A549 (cell line): ENCODE measurements around the gene ABCA2. TPM values are rescaled to one million over a fixed set of nuclear protein-coding genes. Genes with fewer than 3 reads are reported as not detected.

Source experiments
- ATAC-seq, 2 experiments: fragments of 200-7000 bp in 1 of 2; fragments of >200 bp in 1 of 2; cut with Nextera tagmentation in 1 of 2; cut with Tn5 transposase in 1 of 2; 3 replicates each; pipeline versions ENCODE4 v1.8.0 to v1.9.1; 2018 to 2020; ENCODE audit warnings: mild to moderate bottlenecking in 1 of 2, moderate library complexity in 1 of 2
- CTCF ChIA-PET: fragments of 300-600 bp; sonication (Branson Sonifier 250); formaldehyde crosslinking; extraction: SDS; loops from one replicate; lab custom pipeline; 2021; ENCODE audit warnings: antibody characterized with exemption, inconsistent platforms; lab: Yijun Ruan, JAX
- POLR2A ChIA-PET: fragments of 350-600 bp; formaldehyde crosslinking; extraction: SDS; loops from one replicate; lab custom pipeline; 2021; ENCODE audit warnings: antibody characterized with exemption, inconsistent platforms; lab: Yijun Ruan, JAX
- DNase-seq, 2 experiments: peaks; one replicate each; pipeline versions ENCODE4 v3.0.0 to v3.0.0-alpha.2; 2011 to 2016; ENCODE audit warnings: low read depth in 1 of 2, low spot score in 1 of 2
- FAIRE-seq: peaks from 2 replicates; lab custom pipeline; 2011; peaks lifted over from hg19 to GRCh38; lab: Jason Lieb, UNC
- H3K27ac ChIP-seq, 2 experiments: fragments of >200 bp; sonication (Bioruptor Twin); formaldehyde crosslinking; 3 replicates each; pipeline ENCODE4 v1.5.1; 2016 to 2017
- H3K4me1 ChIP-seq: fragments of >200 bp; sonication (Bioruptor Twin); formaldehyde crosslinking; 3 replicates; pipeline ENCODE4 v1.6.1; 2016
- H3K4me2 ChIP-seq: fragments of >200 bp; sonication (Bioruptor Twin); formaldehyde crosslinking; 3 replicates; pipeline ENCODE4 v1.6.1; 2016
- H3K4me3 ChIP-seq: fragments of >200 bp; sonication (Bioruptor Twin); formaldehyde crosslinking; 3 replicates; pipeline ENCODE4 v1.5.1; 2016
- H3K9me3 ChIP-seq: fragments of >200 bp; sonication (Bioruptor Twin); formaldehyde crosslinking; 3 replicates; pipeline ENCODE4 v1.6.1; 2016
- CEBPB ChIP-seq, 2 experiments: fragments of >200 bp in 1 of 2; sonication (Bioruptor Twin) in 1 of 2; formaldehyde crosslinking in 1 of 2; IDR thresholded peaks; 2 replicates each; pipeline ENCODE4 v1.6.1; 2012 to 2016
- CHD4 ChIP-seq: fragments of 200-600 bp; sonication (generic); IDR thresholded peaks from 2 replicates; pipeline ENCODE4 v1.6.1; 2016; ENCODE audit warnings: antibody characterized with exemption, mild to moderate bottlenecking, borderline replicate concordance
- EP300 ChIP-seq, 2 experiments: fragments of >200 bp; sonication (Bioruptor Twin); formaldehyde crosslinking; IDR thresholded peaks; 2 replicates in 1 of 2; 3 replicates in 1 of 2; pipeline ENCODE4 v1.6.1; 2016 to 2017
- ESRRA ChIP-seq: fragments of 150-350 bp; IDR thresholded peaks from 2 replicates; pipeline ENCODE4 v1.6.1; 2014; ENCODE audit warnings: mild to moderate bottlenecking, low read length, borderline replicate concordance
- FOSB ChIP-seq: fragments of 250-450 bp; sonication (Bioruptor Pico); IDR thresholded peaks from 2 replicates; pipeline ENCODE4 v1.5.0; 2020; ENCODE audit warnings: mild to moderate bottlenecking, moderate library complexity
- GATA3 ChIP-seq: IDR thresholded peaks from 2 replicates; pipeline ENCODE4 v1.6.1; 2012; ENCODE audit warnings: borderline replicate concordance
- HDAC2 ChIP-seq: fragments of 200-600 bp; sonication (generic); IDR thresholded peaks from 2 replicates; pipeline ENCODE4 v1.6.1; 2016
- HOXA7 ChIP-seq: fragments of 250-450 bp; sonication (Bioruptor Pico); IDR thresholded peaks from 2 replicates; pipeline ENCODE4 v1.5.0; 2020; ENCODE audit warnings: mild to moderate bottlenecking, moderate library complexity
- HOXB13 ChIP-seq: fragments of 250-450 bp; sonication (Bioruptor Pico); IDR thresholded peaks from 2 replicates; pipeline ENCODE4 v1.5.0; 2020; ENCODE audit warnings: low read depth, mild to moderate bottlenecking, moderate library complexity
- HOXB5 ChIP-seq: fragments of 250-450 bp; sonication (Bioruptor Pico); IDR thresholded peaks from 2 replicates; pipeline ENCODE4 v1.5.0; 2020; ENCODE audit warnings: mild to moderate bottlenecking, moderate library complexity
- JUNB ChIP-seq: fragments of >200 bp; sonication (Bioruptor Twin); formaldehyde crosslinking; IDR thresholded peaks from 2 replicates; pipeline ENCODE4 v1.6.1; 2016
- KDM5A ChIP-seq: fragments of 200-600 bp; sonication (generic); IDR thresholded peaks from 2 replicates; pipeline ENCODE4 v1.6.1; 2016; ENCODE audit warnings: antibody characterized with exemption, mild to moderate bottlenecking
- MYC ChIP-seq: IDR thresholded peaks from 2 replicates; pipeline ENCODE4 v1.6.1; 2012; ENCODE audit warnings: mild to moderate bottlenecking, inconsistent platforms, low read length, improper control_type of control experiment, borderline replicate concordance
- NPAS2 ChIP-seq: fragments of 250-450 bp; sonication (Bioruptor Pico); IDR thresholded peaks from 2 replicates; pipeline ENCODE4 v1.8.0; 2022; ENCODE audit warnings: mild to moderate bottlenecking, moderate library complexity, borderline replicate concordance
- POLR2A ChIP-seq: IDR thresholded peaks from 2 replicates; pipeline ENCODE4 v1.6.1; 2012; ENCODE audit warnings: mild to moderate bottlenecking, low read length
- POLR2AphosphoS2 ChIP-seq: conservative IDR thresholded peaks from 2 replicates; pipeline ENCODE4 v1.6.1; 2012; ENCODE audit warnings: low read length, improper control_type of control experiment, inconsistent platforms
- RARB ChIP-seq: fragments of 250-450 bp; sonication (Bioruptor Pico); IDR thresholded peaks from 2 replicates; pipeline ENCODE4 v1.8.0; 2021; ENCODE audit warnings: mild to moderate bottlenecking, moderate library complexity
- RCOR1 ChIP-seq: fragments of 150-350 bp; IDR thresholded peaks from 2 replicates; pipeline ENCODE4 v1.6.1; 2014; ENCODE audit warnings: antibody characterized with exemption, low read length, low read depth
- SMC3 ChIP-seq: fragments of >200 bp; sonication (Bioruptor Twin); formaldehyde crosslinking; IDR thresholded peaks from 3 replicates; pipeline ENCODE4 v1.6.1; 2018; ENCODE audit warnings: inconsistent platforms
- TFCP2L1 ChIP-seq: fragments of 250-450 bp; sonication (Bioruptor Pico); IDR thresholded peaks from 2 replicates; pipeline ENCODE4 v1.5.0; 2021; ENCODE audit warnings: mild to moderate bottlenecking
- TP53 ChIP-seq: fragments of 250-450 bp; sonication (Bioruptor Pico); IDR thresholded peaks from 2 replicates; pipeline ENCODE4 v1.5.0; 2021; ENCODE audit warnings: mild to moderate bottlenecking, moderate library complexity
- ZC3H11A ChIP-seq: fragments of 450-650 bp; IDR thresholded peaks from 2 replicates; pipeline ENCODE4 v1.6.1; 2014; ENCODE audit warnings: antibody characterized with exemption, mild to moderate bottlenecking
- WGBS: methylation state at CpG from one replicate; pipeline ENCODE4 v1.1.6; 2017; ENCODE audit errors: missing lambda C conversion rate; 5-methylcytosine and 5-hydroxymethylcytosine counted together
- polyA plus RNA-seq, 4 experiments: library from polyadenylated mRNA; depleted of rRNA in 3 of 4; stranded (reverse); fragments of >200 nt; fragmentation: RNase III in 1 of 4; extraction: RNeasy Plus Mini Kit Qiagen cat#74134 plus additional on column Dnase treatment in 1 of 4; gene quantifications; 2 replicates in 3 of 4; 3 replicates in 1 of 4; pipeline ENCODE4 v1.2.3, GENCODE V29; 2011 to 2017
- TF ChIP-seq, protein P1 (sequence below): fragments of 200-600 bp; sonication (generic); IDR thresholded peaks from 2 replicates; pipeline ENCODE4 v1.6.1; 2016; ENCODE audit warnings: antibody characterized with exemption, mild to moderate bottlenecking, moderate library complexity
- TF ChIP-seq, protein P2 (sequence below): fragments of >200 bp; sonication (Bioruptor Twin); formaldehyde crosslinking; IDR thresholded peaks from 3 replicates; pipeline ENCODE4 v1.5.1; 2016
- TF ChIP-seq, protein P3 (sequence below): IDR thresholded peaks from 2 replicates; pipeline ENCODE4 v1.6.1; 2012

Gene ABCA2
- polyA plus RNA-seq, 2 of the 4 experiments (the other 2 are of a cell fraction) = 8.3 to 24.7 TPM

DNA sequence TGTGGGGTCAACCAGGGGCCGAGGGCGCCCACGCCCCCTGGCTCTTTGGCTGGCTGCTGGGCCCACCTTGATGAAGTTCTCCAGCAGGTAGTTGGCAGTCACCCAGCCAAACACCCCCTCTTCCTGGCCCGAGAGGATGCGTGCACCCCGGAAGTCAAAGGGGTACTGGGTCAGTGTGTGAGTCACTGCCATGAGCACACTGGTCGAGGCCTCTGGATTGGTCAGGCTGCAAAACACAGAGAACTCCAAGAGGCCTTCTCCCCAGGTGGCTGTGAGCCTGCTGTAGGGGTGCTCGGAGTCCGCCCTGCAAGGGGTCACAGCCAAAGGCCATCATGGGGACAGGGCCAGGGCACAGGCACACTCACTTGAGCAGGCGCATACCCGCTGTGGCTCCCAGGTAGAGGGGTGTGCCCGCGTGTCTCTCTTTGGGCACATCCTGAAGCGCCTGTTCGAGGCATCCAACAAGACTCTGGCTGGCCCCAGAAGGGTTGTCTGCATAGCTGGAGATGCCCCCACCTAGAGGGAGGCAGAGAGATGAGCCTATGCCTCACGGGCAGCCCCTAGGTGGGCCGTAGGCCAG, 23.2 kb upstream of the ABCA2 start (continued):
- TF ChIP-seq, protein P1, sequence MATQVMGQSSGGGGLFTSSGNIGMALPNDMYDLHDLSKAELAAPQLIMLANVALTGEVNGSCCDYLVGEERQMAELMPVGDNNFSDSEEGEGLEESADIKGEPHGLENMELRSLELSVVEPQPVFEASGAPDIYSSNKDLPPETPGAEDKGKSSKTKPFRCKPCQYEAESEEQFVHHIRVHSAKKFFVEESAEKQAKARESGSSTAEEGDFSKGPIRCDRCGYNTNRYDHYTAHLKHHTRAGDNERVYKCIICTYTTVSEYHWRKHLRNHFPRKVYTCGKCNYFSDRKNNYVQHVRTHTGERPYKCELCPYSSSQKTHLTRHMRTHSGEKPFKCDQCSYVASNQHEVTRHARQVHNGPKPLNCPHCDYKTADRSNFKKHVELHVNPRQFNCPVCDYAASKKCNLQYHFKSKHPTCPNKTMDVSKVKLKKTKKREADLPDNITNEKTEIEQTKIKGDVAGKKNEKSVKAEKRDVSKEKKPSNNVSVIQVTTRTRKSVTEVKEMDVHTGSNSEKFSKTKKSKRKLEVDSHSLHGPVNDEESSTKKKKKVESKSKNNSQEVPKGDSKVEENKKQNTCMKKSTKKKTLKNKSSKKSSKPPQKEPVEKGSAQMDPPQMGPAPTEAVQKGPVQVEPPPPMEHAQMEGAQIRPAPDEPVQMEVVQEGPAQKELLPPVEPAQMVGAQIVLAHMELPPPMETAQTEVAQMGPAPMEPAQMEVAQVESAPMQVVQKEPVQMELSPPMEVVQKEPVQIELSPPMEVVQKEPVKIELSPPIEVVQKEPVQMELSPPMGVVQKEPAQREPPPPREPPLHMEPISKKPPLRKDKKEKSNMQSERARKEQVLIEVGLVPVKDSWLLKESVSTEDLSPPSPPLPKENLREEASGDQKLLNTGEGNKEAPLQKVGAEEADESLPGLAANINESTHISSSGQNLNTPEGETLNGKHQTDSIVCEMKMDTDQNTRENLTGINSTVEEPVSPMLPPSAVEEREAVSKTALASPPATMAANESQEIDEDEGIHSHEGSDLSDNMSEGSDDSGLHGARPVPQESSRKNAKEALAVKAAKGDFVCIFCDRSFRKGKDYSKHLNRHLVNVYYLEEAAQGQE = no peak
- TF ChIP-seq HOXB13 (CRISPR knock-in tag) (no peak), HOXB5 (CRISPR knock-in tag) (no peak), TFCP2L1 (CRISPR knock-in tag) (no peak), TP53 (CRISPR knock-in tag) (no peak)

DNA sequence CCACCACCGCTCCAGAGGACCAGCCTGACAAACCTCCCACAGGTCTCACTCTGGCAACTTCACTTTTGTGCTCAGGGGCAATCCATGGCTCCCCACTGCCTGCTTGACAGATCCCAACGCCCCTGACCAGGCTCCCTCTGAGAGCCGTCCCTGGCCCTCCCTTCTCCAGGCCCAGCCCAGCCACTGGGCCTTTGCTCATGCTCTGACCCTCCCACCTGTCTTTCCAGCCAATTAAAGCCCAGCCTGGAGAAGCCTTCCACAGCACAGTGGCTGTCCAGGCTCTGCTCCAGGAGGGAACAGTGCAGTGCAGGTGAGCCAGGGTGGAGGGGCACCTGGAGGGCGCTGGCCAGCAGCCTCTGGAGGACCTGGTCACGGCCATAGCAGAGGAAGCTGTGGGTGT, 22.5 kb upstream of the ABCA2 start:
- ATAC-seq = peak in 1 of 2 experiments; percentile 11; a peak in 2 of 6 replicates
- WGBS = 61% methylated on average over 5 of the region's 5 CpGs
- CTCF ChIA-PET = interaction anchor here (0.6 to 15.7 kb wide), 4 partner anchors 14 to 200 kb away, joined by 3 to 656 read pairs (median 37); partner anchors contain the start of genes ABCA2 and SAPCD2
- Histone ChIP-seq H3K4me3 (no peak overlapping the region), H3K27ac (no peak overlapping the region), H3K9me3 (no peaks in the 10 kb centered on the region), H3K4me2 (no peak overlapping the region), H3K4me1 (peaks cover 26% of the 10 kb centered on the region)
- FAIRE-seq = no peak
- no peak for DNase-seq
- no peak for TF ChIP-seq RARB (CRISPR knock-in tag)
- TF ChIP-seq POLR2A = no peak
- TF ChIP-seq ZC3H11A = no peak
- TF ChIP-seq, all 56 proteins: peak for 0
- POLR2A ChIA-PET = no interaction called here

DNA sequence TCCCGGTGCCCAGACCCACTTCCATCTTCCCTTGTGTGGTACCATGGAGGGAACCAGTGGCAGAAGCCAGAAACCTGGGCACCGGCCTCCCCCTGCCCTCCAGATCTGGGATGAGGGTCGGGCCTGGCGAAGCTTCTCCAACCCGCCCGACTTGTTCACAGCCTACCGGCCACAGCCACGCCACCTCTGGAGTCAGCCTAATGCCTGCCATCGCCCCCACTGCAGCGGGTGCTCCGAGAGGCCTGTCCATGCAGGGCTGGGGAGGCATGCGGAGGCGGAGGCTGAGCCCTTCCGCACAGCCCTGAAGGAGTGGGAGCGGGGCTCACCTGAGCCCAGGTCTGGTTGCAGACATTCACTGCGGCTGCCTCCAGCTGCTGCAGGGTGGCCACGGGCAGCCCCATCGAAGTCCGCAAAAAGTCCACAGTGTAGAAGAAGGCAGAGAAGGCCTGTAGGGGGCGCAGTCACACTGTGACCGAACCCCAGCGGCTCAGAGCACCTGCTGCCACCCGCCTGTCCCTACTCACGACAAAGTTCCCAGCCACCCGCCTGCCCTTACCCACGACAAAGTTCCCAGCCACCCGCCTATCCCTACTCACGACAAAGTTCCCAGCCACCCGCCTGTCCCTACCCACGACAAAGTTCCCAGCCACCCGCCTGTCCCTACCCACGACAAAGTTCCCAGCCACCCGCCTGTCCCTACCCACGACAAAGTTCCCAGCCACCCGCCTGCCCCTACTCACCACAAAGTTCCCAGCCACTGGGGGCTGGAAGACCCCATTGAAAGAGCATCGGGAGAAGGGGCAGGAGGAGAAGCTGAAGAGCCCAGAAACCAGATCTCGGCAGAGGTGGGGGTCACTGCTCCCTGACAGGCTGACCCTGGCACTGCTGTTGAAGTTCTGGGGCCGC, 21.8 kb upstream of the ABCA2 start:
- 37% methylated on average over 28 of the region's 38 CpGs for WGBS
- FAIRE-seq = no peak
- no peak for TF ChIP-seq GATA3
- no peak for TF ChIP-seq HOXA7 (CRISPR knock-in tag)
- no peak for TF ChIP-seq HDAC2
- no peak for TF ChIP-seq CHD4
- peak; percentile 28; the same call in 1 of the 3 replicates for TF ChIP-seq SMC3
- no peak for TF ChIP-seq NPAS2 (CRISPR knock-in tag)
- TF ChIP-seq, protein P2, sequence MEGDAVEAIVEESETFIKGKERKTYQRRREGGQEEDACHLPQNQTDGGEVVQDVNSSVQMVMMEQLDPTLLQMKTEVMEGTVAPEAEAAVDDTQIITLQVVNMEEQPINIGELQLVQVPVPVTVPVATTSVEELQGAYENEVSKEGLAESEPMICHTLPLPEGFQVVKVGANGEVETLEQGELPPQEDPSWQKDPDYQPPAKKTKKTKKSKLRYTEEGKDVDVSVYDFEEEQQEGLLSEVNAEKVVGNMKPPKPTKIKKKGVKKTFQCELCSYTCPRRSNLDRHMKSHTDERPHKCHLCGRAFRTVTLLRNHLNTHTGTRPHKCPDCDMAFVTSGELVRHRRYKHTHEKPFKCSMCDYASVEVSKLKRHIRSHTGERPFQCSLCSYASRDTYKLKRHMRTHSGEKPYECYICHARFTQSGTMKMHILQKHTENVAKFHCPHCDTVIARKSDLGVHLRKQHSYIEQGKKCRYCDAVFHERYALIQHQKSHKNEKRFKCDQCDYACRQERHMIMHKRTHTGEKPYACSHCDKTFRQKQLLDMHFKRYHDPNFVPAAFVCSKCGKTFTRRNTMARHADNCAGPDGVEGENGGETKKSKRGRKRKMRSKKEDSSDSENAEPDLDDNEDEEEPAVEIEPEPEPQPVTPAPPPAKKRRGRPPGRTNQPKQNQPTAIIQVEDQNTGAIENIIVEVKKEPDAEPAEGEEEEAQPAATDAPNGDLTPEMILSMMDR = peak; percentile 49
- TF ChIP-seq FOSB = no peak
- TF ChIP-seq, protein P3, sequence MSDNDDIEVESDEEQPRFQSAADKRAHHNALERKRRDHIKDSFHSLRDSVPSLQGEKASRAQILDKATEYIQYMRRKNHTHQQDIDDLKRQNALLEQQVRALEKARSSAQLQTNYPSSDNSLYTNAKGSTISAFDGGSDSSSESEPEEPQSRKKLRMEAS = no peak
- no peak for TF ChIP-seq TP53 (CRISPR knock-in tag)
- no peak for TF ChIP-seq POLR2A
- TF ChIP-seq KDM5A = no peak
- TF ChIP-seq CEBPB (IDR thresholded peaks at IDR 0.05) = no peak
- TF ChIP-seq RCOR1 = no peak
- TF ChIP-seq EP300 (IDR thresholded peaks at IDR 0.05) = no peak
- no peak for TF ChIP-seq MYC
- no peak for TF ChIP-seq HOXB5 (CRISPR knock-in tag)
- TF ChIP-seq POLR2AphosphoS2 = no peak
- no peak for TF ChIP-seq ESRRA
- TF ChIP-seq JUNB = no peak

More for the DNA sequence above, 21.8 kb upstream of the ABCA2 start:
- ChIA-PET POLR2A (interaction anchor here (1.0 to 1.3 kb wide), 2 partner anchors 18 to 37 kb away, joined by 3 to 5 read pairs; partner anchors contain the start of gene MAN1B1), CTCF (interaction anchor here (0.6 to 15.7 kb wide), 22 partner anchors 10 to 235 kb away, joined by 3 to 656 read pairs (median 4); partner anchors contain the start of genes DPP7, FUT7, MAN1B1 and PAXX)
- Histone ChIP-seq H3K4me2 (no peak overlapping the region), H3K9me3 (no peaks in the 10 kb centered on the region), H3K4me1 (peaks cover 22% of the 10 kb centered on the region), H3K27ac (no peak overlapping the region), H3K4me3 (no peak overlapping the region)
- peak; percentile 17 to 68; a peak in 3 of 6 replicates for ATAC-seq
- DNase-seq = peak; percentile 70 to 73
